ENCODE measurements around the gene ANKRD16.
A peak's percentile ranks its signal among the peaks of the same experiment; 100 is the strongest.
"Not testable (repeated sequence)": the region's sequence is repeated elsewhere in the genome, so short reads cannot be mapped to it uniquely, and the experiment has no call there.

Gene ANKRD16

DNA sequence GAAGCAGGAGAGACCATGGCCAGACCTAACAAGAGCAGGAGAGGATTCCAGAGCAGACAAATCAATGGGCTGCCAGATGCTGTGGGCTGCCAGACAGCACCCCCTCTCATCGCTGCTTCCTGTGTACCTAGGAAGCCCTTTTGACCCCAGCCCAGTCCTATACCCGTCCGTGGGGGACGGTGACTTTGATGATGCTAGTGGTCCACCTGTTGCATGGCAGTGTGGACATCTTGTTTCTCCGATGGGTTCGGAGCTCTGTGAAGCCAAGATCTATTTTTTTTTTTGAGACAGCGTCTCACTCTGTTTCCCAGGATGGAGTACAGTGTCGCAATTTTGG, 58.3 kb downstream of the ANKRD16 start:
- no peak for DNase-seq

DNA sequence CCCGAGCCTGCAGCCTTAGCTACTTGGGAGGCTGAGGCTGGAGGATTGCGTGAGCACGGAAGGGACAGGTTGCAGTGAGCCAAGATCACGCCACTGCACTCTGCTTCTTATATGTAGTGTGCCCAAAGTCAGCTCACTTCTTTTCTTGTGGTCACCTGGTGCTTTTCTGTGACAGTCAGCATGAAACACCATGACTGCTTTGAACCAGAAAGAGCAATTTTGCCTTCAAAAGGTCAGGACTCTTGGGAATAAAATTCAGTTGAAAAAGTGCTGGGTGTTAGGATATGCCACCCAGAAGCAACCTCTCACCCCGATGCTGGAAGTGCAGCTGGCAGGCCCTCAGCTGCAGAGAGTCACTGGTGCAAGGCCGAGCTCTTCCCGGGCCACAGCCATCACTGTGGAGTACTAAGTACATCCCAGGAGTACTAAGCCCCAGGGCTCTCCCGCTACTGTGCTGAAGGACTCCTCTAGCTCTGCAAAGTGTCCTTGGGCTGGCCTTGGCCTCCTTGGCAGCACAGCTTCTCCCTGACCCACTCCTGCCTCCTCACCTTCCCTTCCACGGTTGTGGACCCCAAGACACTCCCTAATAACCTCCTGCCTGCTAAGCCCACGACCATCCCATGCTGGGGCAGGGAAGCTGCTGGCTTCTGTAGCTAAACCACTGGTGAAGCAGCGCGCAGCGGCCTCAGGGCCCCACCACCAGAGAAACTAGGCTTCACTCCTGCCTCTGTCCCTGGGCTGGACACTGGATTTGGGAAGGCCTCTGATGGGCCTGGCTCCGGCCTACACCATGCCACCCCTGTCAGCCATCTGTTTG, 58.9 kb downstream of the ANKRD16 start:
- no peak for DNase-seq

DNA sequence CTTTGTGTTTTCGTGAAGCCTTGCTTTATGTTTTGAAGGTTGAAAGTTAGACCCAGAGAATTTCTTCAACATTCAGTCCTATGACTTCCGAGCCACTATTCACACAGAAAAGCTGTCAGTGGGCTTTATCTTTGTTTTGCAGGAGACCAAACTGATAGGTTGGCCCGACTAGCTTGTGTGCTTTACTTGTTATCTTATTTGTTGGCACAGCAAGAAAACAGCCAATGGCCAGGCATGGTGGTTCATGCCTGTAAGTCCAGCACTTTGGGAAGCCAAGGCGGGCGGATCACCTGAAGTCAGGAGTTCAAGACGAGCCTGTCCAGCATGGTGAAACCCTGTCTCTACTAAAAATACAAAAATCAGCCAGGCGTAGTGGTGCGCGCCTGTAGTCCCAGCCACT, 60.4 kb downstream of the ANKRD16 start:
- DNase-seq = no peak

DNA sequence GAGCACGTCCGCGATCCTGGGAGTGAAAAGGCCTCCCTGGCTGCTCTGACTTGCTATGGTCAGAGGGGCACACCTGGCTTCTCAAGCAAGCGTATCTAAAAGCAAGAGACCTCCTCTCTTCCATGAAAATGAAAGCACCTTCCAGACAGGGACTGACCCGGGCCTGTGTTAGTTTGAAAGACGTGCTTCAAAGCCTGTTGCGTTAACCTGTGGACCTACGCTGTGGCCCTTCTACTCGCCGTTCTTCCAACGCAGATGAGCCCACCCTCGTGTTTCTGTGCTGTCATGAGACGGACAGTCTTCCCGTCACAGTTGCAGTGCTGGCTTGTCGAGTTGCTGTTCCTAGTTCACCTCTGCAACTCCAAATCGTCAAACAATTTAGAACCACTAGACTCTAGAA, 61.0 kb downstream of the ANKRD16 start:
- DNase-seq = no peak

DNA sequence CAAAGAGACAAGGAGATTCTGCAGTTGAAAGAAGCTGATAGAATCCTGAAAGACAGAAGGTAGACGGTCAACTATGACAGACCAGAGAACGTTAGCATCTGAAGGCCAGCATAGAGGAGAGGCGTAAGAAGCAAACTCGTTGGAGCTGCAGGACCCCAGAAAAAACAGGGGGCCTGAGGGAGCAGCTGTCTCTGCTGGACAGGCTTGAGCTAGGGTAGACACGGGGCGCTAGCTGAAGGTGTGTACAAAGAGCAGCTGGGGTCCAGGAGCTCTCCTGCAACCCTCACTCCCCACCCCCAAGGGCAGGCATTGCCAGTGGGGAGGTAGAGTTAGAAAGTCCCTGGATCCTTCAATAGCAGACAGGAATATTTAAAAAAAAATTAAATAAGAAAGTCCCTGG, 61.9 kb downstream of the ANKRD16 start:
- DNase-seq = no peak

DNA sequence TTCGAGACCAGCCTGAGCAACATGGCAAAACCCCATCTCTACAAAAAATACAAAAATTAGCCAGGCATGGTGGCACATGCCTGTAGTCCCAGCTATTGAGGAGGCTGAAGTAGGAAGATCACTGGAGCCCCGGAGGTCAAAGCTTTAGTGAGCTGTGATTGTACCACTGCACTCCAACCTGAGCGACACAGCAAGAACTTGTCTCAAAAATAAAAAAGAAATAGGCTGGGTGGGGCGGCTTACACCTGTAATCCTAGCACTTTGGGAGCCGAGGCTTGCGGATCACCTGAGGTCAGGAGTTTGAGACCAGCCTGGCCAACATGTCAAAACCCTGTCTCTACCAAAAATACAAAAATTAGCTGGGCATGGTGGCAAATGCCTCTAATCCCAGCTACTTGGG, 63.2 kb downstream of the ANKRD16 start:
- DNase-seq = not testable (repeated sequence)

DNA sequence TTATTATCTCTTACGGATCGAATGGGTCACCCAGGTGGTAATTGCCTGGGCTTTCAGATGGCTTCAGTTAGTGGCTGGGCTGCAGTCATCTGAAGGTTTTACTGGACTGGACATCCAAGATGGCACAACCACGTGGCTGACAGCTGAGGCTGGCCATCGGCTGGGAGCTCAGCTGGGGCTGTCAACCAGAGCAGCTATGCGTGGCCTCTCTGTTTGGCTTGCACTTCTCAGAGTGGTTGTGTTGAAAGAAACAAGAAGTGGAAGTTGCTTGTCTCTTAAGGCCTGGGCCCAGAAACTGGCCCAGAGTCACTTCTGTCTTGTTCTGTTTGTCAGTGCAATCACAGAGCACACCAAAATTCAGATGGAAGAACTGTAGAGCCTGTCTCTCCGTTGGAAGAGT, 70.8 kb downstream of the ANKRD16 start:
- no peak for DNase-seq

DNA sequence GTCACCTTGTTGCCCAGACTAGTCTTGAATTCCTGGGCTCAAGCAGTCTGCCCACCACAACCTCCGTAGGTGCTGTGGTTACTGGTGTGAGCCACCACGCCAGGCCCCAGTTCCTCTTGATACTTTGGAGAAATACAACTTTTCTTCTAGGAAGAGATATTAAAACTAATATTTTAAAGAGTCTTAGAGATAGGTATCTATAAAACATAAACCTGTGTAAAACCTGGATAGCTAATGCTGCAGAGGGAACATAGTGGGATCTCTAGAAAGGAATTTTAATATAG, 71.7 kb downstream of the ANKRD16 start:
- no peak for DNase-seq

DNA sequence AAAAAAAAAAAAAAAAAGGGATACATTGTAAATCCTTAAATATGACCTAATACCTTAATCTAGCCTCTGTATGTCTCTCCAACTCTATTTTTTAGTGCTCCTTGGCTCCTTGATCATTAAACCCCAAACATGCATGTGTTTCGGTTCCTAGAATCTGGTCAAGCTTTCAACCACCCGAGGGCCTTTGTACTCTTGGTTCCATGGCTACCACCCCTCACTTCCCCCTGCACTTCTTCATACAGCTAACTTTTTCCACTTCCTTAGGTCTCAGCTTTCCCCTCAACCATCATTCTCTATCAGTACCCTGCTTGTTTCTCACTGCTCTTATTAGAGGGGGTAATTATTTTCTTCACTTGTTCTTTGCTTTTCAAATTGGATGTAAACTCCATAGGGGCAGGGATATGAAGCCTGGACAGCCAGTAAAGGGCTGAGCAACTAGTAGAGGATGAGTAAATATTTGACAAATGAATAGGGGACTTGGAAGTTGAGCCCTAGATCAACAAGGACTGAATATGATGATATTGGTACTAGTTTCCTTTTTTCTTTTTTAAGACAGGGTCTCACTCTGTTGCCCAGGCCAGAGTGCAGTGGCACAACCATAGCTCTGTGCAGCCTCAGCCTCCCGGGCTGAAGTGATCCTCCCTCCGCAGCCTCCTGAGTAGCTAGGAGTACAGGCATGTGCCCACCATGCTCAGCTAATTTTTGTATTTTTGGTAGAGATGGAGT, 72.2 kb downstream of the ANKRD16 start:
- DNase-seq = no peak

DNA sequence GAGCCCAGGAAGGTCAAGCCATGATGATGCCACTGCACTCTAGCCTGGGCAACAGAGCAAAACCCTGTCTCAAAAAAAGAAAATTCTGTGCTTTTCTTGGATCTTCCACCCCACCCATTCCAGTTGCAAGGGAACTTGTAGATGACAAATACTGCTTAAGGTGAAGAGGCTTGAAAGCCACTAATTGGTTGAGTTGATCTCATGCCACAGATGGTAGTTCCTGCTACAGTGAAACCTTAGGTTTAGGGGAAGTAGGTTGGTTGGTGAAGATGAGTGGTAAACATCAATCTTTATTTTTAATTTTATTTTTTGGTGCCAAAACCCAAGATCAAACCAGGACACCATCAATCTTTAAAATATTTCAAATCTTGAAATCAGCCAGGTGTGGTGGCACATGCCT, 73.5 kb downstream of the ANKRD16 start:
- no peak for DNase-seq

DNA sequence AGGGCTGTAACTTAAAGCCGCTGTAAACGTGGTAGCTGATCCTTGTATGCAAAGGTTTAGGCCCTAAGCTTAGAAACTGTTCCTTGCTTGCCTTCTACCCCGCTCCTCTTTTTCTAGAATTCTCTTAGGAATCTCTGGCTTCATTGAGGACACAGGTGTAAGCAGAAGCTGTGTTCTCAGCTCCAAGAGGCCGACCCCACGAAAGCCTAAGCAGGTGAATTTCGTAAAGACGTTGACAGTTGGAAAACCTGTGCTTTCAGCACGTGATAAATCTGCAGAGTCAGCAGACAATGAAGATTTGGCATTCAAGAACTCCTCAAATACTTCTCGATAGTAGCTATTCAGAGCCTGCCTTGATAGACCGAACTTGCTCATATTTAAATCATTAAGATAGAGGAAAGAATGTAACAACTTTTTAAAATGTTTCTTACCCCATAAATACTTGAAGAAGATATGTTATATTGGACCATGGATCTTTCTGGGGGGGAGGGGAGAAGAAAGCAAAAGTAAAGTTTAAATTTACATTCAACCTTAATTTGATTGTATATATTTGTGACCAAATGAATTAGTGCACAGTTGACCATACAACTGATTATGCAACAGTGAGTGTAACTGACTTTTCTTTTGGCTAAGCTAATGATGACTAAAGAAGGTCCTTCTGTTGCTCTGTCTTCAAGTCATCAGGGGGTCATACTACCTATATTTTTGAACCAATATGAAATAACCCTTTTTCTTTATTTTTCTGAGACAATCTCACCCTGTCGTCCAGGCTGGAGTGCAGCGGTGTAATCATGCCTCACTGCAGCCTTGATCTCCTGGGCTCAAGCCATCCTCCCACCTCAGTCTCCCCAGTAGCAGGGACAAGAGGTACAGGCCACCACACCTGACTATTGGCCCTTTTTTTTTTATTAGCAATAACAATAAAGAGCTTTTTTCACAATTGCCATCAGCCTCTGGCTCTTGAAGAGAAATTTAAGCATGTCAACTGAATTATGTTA, 75.3 kb downstream of the ANKRD16 start:
- DNase-seq = no peak

DNA sequence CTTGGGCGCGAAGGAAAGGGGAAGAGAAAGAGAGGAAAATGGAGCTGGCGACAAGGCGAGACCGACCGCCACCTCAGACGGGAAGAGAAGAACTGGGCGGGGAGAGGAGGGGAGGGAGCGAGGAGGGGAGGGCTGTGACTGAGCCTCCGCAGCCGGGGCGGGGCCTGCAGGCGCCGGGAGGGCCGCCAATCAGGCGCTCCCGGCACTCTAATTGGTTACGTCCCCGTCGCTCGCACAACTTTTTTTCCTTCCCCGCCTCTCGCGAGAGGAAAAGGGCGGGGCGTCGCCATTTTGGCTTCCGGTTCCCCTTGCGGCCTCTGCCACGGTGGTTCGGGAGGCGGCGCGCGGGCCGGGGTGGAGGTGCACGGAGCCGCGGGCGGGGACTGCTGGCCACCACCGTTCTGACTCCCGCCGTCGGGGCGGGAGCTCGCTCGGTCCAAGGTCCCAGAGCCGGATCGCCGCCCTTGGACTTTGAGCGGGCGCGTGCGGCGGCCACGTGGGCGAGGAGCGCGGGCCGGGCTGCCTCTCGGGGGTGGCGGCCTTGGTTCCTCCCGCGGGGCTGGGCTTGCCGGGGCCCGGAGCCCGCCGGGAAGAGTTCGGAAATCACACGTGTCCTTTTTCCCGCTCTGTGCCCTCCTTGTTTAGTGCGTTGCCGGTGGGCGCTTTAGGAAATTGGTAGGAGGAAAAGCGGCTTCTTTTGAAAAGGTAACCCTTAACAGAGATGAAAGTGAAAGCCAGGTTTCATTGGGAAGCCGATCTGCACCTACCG, 76.2 kb downstream of the ANKRD16 start, which contains the start of gene GDI2:
Gene GDI2 (minus strand): TSS at position 94 of the 769 bp plus-strand sequence. CDS start 176 bp downstream, outside the sequence.
- DNase-seq = peak; percentile 95

DNA sequence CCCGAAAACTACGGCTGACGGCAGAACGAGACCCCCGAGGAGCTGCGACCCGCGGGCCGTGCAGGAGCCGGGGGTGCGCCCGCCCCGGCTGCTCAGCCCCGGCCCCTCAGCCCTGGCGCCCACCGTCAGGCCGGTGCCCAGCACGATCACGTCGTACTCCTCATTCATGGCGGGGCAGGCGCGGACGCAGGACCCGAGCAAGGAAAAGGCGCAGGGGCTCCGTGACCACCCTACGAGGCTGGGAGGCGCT, 76.7 kb downstream of the ANKRD16 start:
- DNase-seq = no peak

DNA sequence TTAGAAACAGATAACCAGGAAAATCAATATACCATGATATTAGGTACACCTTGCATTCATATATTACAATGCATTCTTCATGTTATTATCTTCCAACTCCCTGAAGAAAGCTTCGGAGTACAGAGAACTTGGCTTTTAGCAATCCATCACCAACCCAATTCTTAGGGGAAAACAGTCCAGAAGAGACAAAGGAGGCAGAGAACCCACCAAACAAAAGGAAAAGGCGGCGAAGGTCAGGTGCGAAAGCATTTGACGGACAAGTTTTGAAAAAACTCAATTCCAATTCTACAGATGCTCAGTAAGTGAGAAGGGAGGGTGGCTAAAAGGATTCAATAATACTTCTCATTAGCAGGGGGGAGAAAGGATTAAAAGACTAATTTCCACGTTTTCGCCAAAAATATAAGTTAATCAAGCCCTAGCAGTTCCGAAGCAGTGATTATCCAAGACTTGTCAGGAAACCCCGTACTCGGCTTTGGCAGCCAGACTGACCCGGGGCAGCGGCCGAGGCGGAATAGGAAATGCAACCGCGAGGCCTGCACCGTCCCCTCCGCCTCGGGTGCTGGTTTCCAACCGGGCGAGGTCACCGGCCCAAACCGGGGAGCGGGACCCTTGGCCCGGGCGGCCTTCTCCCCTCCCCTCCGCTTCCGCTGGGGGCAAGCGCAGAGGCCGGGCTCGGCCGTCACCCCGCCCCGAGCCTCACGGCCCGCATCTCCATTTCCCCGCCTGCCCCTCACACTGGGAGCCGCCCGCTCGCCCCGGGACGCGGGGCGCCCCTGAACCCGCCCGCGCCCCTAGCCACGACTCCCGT, 77.2 kb downstream of the ANKRD16 start:
- DNase-seq = peak; percentile 21
